SKM-1 (cell line): ENCODE data around the gene C14orf132.

Experiments
- DNase-seq: peaks from one replicate; lab custom pipeline; 2025; ENCODE audit not compliant: unreplicated experiment; lab: John Stamatoyannopoulos, UW

The C14orf132 gene

DNA sequence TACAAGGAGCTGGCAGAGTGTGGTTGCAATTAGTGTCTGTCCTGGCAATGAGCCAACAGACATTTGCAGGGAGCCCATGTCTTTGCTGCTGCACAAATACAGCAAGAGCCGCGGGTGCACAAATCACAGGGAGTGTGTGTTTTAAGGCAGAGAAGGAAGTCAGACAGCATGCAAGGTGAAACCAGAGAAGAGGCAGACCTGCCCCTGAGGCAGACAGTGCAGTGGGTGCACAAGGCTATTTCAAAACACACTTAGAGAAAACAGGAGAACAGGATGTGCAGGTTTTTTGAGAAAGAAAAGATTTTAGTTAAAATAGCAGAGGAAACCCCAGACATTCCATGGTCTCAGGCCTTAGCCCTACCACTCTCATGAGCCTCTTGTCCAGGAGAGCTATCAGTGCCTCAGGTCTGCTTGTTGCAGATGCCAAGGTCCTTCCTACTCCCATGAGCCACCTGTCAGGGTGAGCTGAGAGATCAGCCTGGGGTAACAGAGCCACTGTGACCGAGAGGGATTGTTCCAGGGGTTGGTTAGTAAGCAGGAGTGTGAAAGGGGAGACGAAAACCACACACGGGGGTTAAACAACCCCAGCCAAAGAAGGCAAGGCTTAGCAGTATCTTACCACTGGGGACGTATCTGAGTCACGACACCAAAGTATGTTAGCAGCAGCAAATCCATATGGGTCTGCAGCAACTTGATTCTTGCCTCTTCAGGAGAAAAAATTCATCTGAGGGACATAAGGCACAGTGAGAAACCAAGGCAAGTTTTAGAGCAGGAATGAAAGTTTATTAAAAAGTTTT, 78.1 kb downstream of the C14orf132 start:
- no peak for DNase-seq

DNA sequence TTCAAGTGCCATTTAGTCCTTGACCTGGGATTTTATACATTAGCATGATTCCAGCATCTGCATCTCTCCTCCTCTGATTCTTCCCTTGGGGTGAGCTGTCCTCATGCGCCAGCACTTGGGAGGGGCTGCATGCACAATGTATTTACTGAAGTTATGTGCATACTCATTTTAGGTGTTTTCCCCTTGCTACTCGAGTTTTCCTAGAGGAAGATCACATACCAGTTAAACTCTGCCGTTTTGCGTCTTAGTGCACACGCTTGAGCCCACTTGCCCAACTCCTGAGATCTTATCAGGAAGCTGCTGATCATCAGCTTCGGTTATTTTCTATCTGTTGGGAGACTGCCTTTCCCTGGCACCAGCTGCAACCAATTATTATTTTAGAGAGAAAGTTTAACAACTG, 78.8 kb downstream of the C14orf132 start:
- no peak for DNase-seq

DNA sequence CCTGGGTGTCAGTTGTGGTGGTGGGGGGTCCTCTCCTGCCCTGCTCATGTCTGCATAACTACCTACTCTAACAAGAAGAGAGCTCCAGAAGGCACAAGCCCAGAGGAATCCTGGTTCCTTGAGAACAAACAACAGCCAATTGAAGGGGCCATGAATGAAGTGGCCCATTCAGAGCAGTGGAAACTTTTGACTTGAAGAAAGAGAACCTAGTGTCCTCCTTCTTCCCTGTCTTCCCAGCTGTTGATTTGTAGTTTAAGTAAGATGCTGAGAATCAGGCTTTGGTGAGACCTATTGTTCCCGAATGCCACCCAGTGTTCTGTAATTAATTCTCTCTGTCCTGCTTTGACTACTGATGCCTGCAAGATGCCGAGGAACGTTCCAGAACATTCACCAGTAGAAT, 79.2 kb downstream of the C14orf132 start:
- DNase-seq = no peak

DNA sequence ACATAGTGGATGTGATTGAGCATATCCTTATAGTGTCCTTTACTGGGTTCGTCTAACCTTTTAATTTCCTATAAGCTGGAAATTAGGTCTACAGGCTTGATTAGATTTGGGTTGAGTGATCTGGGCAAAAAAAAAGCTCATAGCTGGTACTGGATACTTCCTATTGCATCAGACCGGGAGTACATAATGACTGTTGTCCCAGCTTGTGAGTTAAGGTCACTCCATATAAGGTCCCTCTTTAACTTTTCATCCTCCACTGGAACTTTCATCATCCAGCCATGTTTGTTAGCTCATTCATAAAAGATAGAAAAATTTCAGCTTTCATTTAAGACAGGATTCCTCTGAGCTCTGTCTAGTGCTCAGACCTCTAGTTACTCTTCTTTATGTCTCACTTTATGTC, 80.8 kb downstream of the C14orf132 start:
- DNase-seq = no peak

DNA sequence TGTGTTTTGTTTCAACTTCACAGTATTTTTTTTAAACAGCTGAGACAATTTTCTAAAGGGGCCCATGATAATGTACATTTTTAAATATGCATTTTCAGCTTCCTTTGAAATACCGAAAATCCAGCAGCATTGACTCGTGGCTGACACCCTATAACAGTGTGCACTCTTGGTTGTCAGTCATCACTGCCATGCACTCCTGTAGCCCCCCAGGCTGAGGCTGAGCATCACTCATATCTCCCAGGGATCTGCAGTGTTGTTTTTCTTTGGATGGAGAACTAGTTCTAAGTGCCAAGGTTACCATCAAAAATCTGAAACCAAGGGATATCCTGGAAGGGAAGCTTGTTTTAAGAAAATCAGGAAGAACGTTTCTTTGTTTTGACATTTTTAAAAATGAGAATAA, 81.2 kb downstream of the C14orf132 start:
- no peak for DNase-seq

DNA sequence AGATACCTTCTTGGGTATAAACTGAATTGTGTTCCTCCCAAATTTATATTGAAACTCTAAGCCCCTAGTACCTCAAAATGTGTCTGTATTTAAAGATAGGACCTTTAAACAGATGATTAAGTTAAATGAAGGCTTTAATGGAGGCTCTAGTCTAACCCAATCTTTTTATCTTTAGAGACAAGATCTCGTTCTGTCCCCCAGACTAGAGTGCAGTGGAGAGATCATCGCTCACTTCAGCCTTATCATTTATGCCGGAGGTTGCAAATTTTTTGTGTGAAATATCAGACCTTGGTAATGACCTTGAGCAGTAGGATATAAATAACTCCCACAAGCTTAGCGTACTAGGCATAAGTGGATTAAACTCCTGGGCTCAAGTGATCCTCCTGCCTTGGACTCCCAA, 81.8 kb downstream of the C14orf132 start:
- DNase-seq = no peak

DNA sequence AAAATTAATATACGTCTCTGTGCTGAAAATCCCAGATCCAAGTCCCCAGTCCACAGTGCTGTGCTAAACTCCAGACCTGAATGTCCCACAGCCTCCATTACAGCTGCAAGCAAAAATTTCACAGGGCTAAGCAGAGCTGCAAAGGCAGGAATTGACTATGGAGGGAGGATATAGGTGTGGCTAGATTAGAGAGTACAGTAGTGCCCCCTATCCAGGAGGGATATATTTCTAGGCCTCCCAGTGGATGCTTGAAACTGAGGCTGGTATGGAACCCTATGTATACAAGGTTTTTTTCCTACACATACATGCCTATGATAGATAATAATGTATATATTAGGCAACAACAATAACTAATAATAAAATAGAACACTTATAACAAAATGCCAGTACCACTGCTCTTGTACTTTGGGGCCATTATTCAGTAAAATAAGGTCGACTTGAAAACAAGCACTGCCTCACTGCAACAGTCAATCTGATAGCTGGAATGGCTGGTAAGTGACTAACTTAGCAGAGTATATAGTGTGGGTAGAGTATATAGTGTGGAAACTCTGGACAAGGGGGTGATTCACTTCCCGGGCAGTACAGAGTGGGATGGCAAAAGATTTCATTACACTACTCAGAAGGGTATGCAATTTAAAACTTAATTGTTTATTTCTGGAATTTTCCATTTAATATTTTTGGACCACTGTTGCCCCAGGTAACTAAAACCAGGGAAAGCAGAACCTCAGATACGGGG, 82.7 kb downstream of the C14orf132 start:
- DNase-seq = no peak

DNA sequence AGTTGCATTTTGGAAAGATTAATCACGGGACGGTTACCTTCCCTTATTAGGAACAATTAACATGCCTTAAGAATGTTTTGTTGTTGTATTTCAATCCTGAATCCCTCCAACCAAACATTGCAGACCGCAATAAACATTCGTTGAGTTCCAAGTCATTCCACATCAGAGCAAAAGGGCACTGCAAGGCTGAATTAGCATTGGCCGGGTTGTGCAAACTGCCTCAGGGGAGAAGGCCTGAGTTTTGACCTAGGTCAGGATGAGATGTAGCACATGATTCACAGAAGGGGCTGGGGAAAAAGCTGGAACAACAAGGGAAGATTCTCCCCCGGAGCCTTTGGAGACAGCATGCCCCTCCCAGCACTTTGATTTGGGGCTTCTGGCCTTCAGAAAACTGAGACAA, 83.3 kb downstream of the C14orf132 start:
- DNase-seq = no peak

DNA sequence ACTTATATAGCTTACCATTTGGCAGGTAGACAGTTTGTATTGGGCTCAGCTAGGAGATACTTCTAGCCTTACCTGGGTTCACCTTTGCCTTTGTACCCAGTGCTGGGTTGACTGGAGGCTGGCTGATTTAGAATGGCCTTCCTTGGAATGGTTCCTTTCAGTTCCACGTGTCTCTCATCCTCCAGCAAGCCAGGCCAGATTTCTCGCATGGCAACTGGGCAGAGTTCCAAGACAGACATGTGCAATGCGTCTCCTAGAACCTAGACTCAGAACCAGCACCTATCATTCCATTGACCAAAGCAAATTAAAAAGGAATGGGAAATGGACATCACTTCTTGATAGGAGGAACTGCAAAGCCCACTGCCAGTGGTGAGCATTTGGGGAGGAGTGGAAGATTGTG, 86.4 kb downstream of the C14orf132 start:
- no peak for DNase-seq

DNA sequence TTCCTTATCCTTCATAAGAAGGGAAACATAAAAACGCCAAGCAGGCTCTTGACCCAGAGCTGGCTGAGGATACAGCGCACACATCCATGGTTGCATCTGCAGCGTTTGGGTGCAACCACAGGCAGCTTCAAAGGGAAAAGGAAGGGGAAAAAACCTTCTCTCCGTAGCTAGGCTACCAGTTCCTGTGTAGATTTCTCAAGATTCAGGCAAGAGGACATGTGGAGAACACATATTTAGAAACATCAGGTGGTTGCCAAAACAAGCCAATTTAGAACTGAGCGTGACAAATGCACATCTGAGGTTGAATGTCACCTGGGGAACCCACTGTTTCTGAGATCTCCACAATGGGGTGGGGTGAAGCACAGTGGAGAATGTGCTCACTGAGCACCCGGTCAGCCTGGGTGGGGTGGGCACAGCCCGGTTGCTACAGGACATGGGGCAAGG, 87.2 kb downstream of the C14orf132 start:
- DNase-seq = peak; percentile 18

DNA sequence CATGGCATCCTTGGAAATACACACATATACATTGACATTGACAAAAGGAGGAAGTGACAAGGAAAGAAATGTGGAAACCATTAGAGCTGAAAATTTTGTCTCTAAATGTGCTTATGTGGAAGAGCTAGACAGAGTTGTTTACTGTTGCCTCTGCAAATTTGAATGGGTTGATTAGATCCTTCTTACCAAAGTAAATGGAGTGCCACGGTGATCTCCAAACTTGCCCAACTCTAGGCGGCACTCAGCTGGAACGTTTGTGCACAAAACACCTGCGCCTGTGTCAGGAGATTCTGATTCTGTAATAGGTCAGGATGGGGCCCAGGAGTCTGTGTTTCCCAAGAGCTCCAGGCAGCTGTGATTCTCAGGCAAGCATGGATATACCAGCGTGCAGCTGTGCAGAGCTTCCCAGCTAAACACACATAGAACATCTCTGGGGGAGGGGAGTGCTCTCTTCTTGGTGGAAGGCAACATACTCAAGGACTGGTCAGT, 87.7 kb downstream of the C14orf132 start:
- no peak for DNase-seq

DNA sequence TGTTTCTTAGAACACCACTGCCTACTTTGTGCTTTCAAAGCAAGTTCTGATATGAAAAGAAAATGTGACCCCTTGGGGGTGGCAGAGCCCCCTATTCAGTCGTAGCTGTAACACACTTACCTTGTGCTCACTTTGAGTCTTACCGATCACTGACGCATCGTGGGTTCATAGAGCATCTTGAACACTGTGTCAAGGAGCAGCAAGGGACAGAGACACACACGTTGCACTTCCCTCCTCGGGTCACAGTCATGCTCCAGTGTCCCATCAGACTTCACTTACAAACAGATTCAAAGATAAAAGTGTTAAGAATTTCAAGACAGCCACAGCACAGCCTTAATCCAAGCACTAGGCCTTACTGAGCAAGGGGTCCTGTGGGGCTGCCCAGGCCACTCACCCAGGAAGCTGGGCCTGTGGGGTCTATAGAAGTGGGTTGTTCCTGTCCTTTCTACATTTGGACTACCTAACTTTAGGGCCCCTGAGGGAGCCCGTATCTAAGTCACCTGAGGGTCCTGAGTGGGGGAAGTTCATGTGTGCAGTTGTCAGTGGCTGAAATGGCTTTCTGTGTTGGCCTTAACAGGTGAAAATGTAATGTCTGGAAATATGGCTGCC, 90.1 kb downstream of the C14orf132 start:
- DNase-seq = no peak

DNA sequence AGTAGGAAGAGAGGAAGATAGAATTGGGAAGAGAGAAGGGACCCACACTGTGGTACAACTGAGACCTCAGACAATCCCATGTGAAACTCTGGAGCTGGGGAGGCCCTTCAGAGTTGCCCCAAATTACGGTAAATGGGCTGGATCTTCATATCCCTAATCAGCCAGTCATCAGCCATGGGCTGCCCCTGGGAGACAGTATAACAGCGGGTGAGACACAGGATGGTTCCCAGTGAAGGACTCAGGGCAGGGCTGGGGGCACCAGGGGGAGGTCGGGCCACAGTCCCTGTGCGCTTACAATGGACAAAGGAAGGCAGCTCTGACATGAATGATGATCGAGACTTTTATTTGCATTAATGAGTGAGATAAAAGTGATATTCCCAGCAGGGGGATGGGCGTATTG, 91.2 kb downstream of the C14orf132 start:
- DNase-seq = no peak

DNA sequence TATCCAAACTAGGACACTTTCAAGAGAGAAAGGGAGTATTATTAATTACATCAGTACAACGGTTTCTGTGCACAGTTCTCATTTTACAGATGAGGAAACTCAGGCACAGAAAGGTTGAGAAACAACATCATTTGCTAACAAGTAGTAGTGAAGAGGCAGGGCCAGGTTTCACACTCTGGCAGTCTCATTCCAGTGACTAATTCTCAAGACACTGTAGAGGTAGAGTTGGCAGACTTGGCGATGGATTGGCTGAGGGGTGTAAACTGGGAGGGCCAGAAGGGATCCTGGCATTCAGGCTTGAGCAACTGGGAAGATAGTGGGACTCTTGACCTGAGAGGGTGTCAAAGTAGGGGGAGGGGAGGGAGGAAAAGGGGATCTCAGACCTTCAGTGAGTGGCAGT, 91.7 kb downstream of the C14orf132 start:
- DNase-seq = peak; percentile 6

DNA sequence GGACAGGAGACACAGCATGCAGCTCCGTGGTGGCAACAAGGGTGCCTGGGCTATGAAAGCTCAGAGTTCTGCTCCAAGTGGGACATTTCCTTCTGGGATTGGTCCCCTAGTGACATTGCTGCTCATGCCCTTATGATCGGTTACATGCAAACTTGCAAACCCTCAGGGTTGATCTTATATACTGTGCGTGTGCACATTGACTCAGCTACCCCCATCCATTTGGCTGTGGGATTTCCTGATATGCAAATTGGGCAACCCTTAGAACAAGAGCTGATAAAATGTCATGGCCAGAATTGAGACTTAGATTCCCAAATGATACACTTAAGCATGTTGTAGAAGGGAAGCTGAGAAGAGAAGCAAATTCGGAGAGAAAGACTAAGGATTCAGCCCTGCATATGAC, 92.7 kb downstream of the C14orf132 start:
- no peak for DNase-seq

DNA sequence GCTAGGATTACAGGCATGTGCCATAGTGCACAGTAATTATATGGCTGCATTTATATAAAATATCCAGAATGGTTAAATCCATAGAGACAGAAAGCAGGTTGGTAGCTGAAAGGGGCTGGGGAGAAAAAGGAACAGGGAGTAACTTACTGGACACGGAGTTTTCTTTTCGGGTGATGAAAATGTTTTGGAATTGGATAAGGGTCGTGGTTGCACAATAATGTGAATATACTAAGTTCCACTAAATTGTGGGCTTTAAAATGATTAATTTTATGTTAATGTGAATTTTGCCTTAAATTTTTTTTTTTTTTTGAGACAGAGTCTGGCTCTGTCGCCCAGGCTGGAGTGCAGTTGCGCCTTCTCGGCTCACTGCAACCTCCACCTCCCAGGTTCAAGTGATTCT, 95.3 kb downstream of the C14orf132 start:
- DNase-seq = no peak

DNA sequence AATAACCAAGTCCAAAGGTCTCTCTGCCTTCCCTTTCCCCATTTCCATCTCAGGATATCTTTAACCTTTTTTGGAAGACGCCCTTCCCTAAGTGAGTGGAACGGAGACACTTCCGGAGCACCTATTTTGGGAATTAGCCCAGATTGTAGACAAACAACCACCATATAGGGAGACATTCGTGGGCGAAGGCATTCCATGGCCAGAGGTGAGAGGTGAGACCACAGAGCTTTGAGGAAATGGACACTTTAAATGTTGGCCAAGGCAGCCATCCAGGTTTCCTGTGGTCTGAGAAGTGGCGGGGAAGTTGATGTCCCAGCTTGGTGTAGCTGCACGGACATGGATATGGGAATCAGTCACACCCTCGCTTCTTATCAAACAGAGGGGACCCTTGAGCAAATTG, 96.1 kb downstream of the C14orf132 start:
- DNase-seq = no peak

DNA sequence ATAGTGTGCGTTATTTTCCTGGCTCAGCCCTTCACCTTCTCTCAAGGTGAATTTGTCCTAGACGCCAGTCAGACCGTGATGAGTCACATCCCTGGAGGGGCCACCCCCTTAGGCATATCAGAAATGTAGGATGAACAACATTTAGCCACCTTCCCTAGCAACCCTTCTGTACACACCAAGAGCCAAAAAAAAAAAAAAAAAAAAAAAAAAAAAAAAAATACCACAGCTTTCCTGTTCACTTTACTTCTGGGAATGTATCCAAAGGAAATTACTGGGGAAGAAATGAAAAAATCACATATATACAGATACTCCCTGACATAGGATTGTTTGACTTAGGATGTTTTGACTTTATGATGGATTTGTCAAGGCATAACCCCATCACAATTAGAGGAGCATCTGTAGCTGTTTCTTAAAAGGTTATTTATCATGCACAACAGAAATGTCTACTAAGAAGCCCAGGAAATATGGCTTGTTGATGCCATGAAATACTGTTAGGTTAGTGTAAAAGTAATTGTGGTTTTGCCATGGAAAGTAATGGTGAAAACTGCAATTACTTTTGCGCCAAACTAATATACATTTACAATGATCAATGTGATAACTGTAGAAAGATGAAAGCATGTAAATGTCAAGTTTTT, 97.3 kb downstream of the C14orf132 start:
- no peak for DNase-seq

DNA sequence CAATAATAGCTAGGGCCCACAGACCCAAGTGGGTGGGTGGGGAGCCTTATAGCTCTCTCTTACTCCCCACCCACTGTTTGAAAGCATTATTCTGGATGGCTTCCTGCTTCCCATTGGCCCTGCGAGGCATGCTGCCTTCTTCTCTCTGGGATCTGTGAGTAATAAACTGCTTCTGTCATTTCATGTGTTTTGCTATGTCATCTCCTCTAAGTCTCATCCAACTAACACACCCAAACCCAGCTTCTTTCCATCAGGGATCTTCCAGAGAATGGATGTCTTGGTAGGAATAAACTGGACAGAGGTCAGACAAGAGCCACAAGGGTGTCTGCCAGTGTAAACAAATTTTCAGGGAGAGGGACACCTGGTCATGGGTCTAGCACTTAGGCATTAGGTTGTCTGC, 99.1 kb downstream of the C14orf132 start:
- DNase-seq = no peak

DNA sequence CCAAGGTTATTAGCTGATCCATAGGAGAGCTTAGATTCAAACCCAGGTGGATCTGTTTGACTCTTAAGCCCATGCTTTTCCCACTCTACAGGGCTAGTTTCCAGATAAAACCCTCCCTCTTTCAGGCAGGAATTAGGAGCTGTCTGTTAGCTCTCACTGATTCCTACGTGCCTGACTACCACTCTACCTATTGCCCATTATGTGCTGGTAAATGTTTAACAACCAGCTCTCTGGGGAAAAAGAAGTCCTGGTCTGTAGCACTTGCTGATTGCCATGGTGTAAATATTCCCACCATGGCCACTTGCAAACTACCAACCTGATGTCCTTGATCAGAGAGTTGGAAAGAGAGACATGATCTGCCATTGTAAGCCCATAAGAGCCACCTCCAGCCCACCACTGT, 100.0 kb downstream of the C14orf132 start:
- no peak for DNase-seq

DNA sequence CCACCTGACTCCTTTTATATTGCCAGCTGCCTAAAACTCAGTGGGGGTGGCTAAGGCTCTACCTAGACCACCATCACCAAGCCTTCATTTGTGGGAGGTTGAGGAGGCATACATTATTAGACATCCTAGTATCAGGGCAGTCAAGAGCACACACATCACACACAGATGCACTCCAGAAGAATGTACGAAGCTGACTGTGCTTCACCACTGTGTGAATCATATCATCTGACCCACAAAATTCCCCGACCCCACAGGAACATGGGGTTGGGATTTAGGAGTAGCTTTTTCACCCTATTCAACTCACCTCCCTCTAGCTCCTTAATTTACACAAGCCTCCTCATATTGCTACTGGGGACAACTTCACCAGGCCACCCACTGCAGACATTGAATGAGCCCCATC, 100.7 kb downstream of the C14orf132 start:
- no peak for DNase-seq

DNA sequence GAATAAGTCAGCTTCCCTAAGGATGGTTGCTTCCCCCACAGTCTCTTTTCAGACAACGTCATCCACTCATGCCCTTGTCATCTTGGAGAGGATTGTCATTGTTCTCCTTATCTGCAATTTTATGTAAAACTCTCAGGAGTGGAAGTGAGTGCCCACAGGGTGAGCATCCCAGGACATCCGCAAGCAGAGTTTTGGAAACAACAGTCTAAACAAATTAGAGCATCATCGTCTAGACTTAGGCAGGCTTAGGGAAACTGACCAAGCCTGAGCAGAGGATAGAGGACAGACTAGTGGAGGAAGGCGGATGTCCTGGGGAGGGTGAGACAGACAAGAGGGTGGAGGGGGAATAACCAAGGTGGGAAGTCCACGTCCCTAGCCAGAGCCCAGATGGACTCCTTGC, 101.8 kb downstream of the C14orf132 start:
- no peak for DNase-seq
